Iris pigment epithelial cell (primary cell): Measurements from ENCODE around the gene OR1C1.
"Not testable (repeated sequence)": the region's sequence is repeated elsewhere in the genome, so short reads cannot be mapped to it uniquely, and the experiment has no call there.

Experiments
- DNase-seq: peaks from one replicate; pipeline ENCODE4 v3.0.0-alpha.2; 2011; ENCODE audit warnings: low read depth

The OR1C1 gene, protein sequence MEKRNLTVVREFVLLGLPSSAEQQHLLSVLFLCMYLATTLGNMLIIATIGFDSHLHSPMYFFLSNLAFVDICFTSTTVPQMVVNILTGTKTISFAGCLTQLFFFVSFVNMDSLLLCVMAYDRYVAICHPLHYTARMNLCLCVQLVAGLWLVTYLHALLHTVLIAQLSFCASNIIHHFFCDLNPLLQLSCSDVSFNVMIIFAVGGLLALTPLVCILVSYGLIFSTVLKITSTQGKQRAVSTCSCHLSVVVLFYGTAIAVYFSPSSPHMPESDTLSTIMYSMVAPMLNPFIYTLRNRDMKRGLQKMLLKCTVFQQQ

DNA sequence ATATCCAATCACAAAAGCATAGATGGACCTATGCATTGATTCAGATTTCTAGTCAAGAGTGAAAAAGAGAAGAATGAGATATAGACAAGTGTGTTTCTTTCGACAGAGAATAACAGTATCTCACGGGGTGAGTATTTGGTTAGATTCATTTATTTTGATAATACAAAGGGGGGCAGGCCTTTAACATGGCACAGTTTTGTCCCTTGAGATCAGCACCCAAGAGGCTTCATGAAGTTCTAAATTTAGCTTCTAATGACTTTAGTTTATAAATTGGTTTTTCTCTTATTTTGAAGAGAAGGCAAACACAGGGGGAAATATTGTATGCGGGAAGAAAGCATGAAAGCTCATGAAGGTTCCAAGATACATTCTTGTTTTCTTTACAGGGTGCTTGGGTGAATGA lies at the start of gene OR1C1:
Gene OR1C1, minus strand, starts transcription at position 101 of the 400 bp plus-strand sequence. CDS start 2,150 bp downstream, outside the sequence.
- no peak for DNase-seq

DNA sequence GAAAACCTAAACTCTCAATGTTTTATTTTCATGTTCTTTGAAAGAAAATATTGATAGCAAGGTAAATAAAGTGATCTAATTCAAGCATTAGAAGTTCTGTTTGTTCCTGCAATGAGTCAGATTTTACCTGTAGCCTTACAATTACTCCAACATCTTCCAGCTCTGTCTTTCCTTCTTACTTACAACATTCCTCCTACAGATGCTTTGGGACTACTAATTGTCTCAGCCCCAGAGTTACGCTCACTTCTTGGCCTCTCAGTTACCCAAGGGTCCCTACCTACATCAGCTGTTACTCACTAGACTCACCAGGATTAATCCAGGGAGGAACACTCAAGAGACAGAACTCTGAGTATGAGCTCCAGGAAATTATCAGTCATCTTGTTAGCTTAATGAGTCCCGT lies 37.2 kb upstream of the OR1C1 start:
- DNase-seq: no peak

DNA sequence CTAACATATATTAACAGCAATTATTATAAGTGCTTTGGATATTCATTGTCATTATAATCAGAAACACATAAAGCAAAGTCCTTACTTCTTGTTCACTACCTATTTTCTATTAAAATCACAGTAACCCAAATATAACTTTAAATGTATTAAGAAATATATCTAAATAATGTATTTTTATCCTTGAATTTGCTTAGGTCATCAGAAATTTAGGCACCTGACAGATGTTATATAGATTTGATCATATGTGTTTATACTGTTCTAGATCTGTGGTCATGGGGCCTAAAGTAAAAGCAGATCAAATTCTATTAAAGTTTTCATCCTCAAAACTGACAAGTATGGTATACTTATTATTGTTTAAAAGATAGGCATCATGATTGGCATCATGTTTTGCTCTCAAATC lies 9.2 kb upstream of the OR1C1 start:
- DNase-seq: no peak

DNA sequence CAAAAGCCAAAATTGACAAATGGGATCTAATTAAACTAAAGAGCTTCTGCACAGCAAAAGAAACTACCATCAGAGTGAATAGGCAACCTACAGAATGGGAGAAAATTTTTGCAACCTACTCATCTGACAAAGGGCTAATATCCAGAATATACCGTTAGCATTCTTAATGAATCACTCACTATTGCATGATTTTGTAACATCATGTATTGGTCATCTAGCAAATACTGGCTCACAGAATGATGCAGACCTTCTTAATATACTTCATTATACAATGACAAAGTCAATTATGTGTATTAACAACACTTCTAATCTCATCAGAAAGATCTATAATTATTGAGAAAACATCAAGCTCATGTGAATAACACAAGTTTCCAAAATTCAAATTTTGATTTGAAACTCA lies 6.0 kb downstream of the OR1C1 start:
- not testable (repeated sequence) for DNase-seq

DNA sequence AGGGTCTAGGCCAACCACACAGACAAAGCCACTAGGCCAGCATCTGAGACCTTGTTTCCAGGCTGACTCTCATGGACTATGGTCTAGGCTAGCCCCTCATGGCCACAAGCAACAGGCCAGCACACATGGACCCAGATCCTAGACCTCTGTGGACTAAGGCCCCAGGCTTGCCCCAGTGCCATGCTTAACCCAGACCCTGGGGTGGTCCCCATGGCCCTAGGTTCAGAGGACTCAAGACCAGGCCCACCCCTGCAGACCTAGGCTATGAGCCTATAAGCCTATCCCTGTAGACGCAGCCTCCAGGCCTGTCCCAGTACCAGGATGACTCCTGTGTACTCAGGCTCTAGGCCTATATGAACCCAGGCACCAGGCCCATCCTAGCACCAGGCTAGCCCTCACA lies 10.5 kb downstream of the OR1C1 start:
- no peak for DNase-seq

DNA sequence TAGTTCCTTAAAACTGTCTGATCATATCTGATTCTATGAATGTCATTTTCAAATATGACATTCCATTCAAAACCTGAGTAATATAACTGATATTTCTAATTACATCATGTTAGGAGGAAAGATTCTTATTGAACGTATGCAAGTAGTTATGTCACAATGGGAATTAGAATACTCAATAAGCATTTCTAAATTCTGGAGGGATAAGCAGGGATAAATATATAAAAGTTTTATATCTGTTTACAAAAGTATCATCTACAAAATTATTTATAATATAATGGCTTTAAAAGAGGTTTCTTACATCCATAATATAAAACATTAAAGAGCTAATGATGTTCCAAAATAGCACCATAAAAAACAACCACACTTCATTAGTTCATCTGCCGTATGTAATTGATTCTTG lies 12.3 kb downstream of the OR1C1 start, which contains the start of gene OR14A2:
Gene OR14A2, minus strand, starts transcription at position 101 of the 400 bp plus-strand sequence.
- no peak for DNase-seq

DNA sequence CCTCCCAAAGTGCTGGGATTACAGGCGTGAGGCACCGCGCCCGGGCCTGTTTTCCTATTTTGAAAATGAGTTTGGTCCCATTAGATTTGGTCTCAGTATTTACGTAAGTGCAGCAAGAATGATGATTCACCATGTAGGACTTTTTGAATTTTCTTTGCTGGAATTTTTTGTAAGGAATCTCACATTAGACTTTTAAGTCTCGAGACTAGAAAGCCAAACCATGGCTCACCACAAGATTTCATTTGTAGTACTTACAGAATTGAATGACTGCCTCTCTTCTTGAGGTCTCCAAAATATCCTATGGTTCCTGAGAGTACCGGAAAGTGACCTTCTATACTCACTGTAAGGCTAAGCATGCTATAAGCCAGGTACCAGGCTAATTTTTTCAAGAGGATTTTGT lies 12.7 kb downstream of the OR1C1 start:
- no peak for DNase-seq

DNA sequence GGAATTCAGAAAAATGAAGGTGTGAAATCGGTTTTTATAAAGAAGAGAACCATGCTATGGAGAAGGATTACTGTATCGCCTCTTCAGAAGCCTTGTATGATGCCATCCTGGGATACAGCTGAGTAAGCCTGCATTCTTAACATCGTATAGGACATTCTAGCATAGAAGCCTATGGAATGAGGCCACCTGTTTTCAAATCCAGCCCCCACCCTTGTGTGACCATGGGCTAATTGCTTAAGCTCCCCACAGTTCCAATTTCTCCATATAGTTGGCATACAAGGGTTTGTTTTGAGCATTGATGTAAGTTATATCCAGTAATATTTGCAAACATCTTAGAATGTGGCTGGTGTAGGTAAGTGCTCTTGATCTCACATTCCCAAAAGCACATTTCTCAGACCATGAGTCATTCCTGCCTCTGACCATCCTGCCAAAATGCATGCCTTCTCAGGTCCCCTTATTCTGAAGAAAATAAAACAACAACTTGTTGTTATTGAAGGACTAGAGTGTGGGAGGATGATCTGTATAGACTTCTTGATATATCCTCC lies 13.9 kb downstream of the OR1C1 start:
- no peak for DNase-seq

DNA sequence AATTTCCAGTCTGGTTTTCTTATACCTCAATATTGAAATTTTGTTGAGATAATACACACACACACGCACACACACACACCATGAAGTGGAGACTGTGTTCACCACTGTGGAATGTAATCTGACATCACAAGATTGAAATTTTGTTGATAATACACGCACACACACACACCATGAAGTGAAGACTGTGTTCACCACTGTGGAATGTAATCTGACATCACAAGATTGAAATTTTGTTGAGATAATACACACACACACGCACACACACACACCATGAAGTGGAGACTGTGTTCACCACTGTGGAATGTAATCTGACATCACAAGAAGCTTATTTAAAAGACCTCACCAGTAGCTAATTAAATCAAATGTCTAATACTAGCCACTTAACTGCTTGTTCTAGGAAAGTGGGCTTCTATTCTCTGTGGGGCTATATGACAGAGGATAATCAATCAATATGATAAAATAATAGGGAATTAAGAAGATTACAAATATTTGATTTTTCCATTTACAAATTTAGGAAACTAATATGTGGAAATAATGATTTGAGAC lies 18.1 kb downstream of the OR1C1 start:
- DNase-seq: peak; percentile 21

DNA sequence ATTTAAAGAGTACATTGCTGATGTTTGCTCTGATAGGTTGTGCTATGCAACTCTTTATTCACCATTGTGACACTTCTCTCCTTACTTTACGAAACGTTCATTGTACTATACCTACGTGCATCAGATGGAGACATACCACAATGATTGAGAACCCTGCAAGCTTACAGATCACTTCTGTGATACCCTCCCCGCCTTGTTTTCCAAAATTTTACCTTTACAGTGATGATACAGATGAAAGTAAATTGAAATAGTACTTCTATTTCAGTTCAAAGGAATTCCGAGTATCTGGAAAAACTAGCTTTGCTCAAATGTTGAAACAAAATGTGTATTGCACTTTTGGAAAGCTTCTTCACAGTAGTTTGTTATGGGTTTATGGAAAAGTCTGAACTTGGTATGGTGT lies 18.6 kb downstream of the OR1C1 start:
- no peak for DNase-seq

DNA sequence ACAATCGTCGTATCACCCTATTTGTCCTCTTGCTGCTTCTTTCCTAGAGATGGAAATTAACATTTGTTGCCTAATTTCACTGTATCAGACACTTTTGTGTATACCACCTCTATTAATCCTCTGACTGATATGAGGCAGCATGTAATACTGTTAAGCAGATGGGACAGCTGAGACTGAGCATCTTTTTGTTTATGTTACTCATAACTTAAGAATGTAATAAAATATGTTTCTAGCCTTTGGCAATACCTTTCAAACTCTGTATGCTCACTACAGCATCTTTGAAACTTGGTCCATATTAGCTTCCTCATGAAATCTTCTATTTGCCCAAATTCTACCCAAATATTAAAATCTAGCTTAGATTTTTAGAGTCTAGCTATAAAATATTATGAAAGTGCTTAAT lies 19.6 kb downstream of the OR1C1 start:
- DNase-seq: no peak

DNA sequence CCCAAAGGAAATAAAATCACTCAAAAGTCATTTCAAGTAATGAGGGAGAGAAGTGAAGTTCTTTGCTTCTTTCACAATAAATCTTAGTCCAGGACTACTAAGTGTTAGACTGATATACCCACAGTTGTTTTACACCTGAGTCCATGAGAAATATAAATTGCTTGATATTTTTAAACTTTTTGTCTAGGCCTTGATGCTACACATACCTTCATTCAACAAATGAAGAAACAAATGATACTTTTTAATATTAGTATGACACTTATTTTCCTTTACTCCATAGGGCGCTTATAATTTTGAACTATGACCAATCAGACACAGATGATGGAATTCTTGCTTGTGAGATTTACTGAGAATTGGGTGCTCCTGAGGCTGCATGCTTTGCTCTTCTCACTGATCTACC lies 22.0 kb downstream of the OR1C1 start, which contains the start of gene OR14K1:
Gene OR14K1, plus strand, starts transcription at position 301 of the 400 bp plus-strand sequence. Its CDS starts 0 bp downstream, at position 301.
- DNase-seq: no peak

DNA sequence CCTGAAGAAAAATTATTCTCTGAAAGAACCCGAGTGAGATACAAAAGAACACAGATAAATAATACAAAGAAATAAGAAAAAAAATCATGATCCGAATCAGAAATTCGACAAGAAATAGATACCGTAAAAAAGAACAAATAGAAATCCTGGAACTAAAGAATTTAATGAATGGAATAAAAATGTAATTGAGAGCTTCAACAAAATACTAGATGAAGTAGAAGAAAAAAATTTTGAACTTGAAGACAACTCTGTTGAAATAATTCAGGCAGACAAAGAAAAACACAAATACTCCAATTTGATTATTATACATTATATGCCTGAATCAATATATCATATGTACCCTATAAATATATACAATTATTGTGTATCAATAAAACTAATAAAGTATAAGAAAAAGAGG lies 39.1 kb downstream of the OR1C1 start:
- DNase-seq: no peak

DNA sequence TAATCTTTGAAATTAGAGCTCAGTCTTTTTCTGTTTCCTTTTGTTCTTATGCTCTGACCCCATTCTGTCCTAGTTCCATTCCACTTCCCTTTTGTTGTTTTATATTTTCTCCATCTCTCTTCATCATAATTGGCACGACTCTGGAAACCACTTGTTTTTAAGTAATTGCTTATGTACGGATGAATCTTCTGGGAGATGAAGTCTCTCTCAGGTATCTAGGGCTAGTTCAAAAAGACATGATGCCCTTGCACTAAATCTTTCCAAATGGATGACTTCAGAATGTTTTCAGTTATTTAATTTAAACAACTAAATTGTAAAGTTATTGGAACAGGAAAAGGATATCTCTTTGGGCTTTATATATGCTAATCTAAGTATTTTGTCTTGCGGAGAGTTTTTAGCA lies 43.8 kb downstream of the OR1C1 start, which contains the start of gene OR6F1:
Gene OR6F1, minus strand, starts transcription at position 101 of the 400 bp plus-strand sequence. CDS start 3,891 bp downstream, outside the sequence.
- DNase-seq: no peak

DNA sequence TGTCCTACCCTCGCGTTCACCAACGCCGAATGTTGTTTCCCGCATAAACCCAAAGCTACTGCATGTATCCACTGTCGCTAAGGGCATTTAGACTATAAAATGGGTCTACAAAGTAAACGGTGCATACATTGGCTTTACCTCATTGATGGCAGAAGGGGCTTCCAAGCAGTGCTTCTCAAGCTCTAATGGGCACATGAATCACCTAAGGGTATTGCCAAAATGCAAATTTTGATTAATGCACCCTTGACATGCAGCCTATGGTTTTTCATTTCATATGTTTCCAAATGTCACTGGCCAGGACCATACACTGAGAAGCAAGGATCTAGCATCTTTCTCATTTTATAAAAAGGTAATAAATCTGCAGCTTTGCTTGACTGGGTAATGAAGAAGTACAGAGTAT lies 46.6 kb downstream of the OR1C1 start:
- DNase-seq: no peak

DNA sequence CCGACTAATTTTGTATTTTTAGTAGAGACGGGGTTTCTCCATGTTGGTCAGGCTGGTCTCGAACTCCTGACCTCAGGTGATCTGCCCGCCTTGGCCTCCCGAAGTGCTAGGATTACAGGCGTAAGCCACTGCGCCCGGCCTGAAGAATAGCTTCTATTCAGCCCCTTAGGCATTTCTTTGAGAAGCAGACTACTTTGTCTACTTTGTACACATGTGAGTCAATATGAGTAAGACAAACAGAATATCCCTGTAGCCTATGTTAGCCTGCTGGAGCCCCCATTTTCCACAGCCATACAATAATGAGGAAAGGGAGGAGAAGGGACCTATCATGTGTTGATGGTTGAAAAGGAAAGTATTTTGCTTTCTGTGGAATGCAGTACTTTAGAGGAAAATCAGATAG lies 49.7 kb downstream of the OR1C1 start:
- not testable (repeated sequence) for DNase-seq
